Esophagus muscularis mucosa (tissue), 4 donors: ENCODE results near the gene TMSB10.
"Not testable (repeated sequence)": the region's sequence is repeated elsewhere in the genome, so short reads cannot be mapped to it uniquely, and the experiment has no call there.

Source experiments
- CTCF ChIP-seq, 3 experiments: fragments of 200-600 bp in 2 of 3; fragments of 450-650 bp in 1 of 3; sonication (generic) in 2 of 3; IDR thresholded peaks; one replicate each; pipeline ENCODE4 v1.5.1; 2017 to 2019; ENCODE audit warnings: antibody characterized with exemption in 3 of 3, mild to moderate bottlenecking in 2 of 3, moderate library complexity in 1 of 3
- EP300 ChIP-seq: sonication (generic); formaldehyde crosslinking; IDR thresholded peaks from one replicate; pipeline ENCODE4 v1.6.1; 2017; ENCODE audit warnings: antibody characterized with exemption
- POLR2A ChIP-seq: fragments of 450-650 bp; IDR thresholded peaks from one replicate; pipeline ENCODE4 v1.6.1; 2017; ENCODE audit warnings: antibody characterized with exemption, moderate library complexity, mild to moderate bottlenecking, low read depth

- not testable (repeated sequence) for TF ChIP-seq CTCF (IDR thresholded peaks at IDR 0.05); EP300; POLR2A
Observed at GRCh38 chr2:84868327-84868726, 37.1 kb upstream of the TMSB10 start.
